GM12865 (cell line): ENCODE data around the gene SPTLC3.

Experiments used
- DNase-seq: peaks from one replicate; pipeline ENCODE4 v3.0.0; 2010; ENCODE audit warnings: low read depth
- H3K4me3 ChIP-seq: 2 replicates; pipeline ENCODE4 v1.5.1; 2011; ENCODE audit warnings: mild to moderate bottlenecking, low read depth, low read length, control low read depth
- TF ChIP-seq, protein P1 (sequence below): IDR thresholded peaks from 2 replicates; pipeline ENCODE4 v1.5.1; 2011; ENCODE audit warnings: low read length, control low read depth, low read depth, inconsistent platforms; ENCODE audit not compliant: insufficient read depth; ENCODE audit errors: missing control alignments

SPTLC3 gene

DNA sequence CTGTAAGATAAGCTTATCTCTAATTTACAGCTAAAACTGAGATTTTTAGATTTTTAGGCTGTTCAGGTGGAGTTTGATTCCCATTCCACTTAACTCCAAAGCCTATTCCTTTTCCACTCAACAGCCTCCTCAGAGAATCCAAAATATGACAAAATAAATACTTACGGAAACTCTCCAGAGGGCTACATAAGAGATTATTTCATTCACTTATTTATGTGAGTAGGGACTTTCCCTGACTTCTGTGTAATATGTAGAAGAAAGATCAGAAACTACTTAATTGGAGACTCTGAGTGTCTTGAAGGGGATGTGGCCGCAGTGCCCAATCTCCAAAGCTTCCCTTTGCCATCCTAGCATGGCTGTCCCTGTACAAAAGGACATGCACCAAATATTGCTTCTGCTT lies 140.2 kb downstream of the SPTLC3 start:
- TF ChIP-seq, protein P1, sequence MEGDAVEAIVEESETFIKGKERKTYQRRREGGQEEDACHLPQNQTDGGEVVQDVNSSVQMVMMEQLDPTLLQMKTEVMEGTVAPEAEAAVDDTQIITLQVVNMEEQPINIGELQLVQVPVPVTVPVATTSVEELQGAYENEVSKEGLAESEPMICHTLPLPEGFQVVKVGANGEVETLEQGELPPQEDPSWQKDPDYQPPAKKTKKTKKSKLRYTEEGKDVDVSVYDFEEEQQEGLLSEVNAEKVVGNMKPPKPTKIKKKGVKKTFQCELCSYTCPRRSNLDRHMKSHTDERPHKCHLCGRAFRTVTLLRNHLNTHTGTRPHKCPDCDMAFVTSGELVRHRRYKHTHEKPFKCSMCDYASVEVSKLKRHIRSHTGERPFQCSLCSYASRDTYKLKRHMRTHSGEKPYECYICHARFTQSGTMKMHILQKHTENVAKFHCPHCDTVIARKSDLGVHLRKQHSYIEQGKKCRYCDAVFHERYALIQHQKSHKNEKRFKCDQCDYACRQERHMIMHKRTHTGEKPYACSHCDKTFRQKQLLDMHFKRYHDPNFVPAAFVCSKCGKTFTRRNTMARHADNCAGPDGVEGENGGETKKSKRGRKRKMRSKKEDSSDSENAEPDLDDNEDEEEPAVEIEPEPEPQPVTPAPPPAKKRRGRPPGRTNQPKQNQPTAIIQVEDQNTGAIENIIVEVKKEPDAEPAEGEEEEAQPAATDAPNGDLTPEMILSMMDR: no peak
- H3K4me3 ChIP-seq: no peak overlapping the region

DNA sequence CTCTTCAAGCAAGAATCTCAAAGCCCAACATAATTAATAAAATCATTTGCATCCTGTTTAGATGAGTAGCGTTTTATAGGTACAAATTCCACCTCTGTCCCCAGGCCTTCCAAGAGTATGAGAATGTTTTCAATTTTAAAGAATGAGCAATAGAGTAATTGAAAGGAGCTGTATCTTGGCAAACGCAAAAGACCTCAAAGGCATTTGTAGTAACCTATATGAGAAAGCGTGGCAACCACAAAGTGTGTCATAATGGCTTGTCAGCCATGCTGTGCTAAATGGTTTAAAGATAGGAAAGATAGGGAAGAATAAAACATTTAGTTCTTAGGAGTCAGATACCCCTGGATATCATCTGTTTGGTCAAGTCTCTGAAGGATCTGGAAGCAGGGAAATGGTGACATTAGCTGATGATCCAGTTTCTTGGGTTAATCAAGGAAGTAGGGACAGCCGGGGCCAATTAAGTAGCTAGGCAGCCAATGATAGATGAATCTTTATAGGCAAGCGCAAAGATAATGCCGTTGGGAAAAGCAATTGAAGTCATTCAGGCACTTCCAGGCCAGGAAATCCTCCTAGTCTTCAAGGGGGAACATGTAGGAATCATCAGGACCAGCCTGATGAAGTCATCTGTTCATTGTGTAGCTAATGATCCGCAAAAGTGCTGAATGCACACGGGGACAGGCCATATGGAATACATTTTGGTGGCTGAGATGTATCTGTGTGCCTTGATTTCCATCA lies 140.8 kb downstream of the SPTLC3 start:
- no peak overlapping the region for H3K4me3 ChIP-seq
- TF ChIP-seq, protein P1: no peak
- no peak for DNase-seq

More for the DNA sequence above, 140.2 kb downstream of the SPTLC3 start:
- no peak for DNase-seq

DNA sequence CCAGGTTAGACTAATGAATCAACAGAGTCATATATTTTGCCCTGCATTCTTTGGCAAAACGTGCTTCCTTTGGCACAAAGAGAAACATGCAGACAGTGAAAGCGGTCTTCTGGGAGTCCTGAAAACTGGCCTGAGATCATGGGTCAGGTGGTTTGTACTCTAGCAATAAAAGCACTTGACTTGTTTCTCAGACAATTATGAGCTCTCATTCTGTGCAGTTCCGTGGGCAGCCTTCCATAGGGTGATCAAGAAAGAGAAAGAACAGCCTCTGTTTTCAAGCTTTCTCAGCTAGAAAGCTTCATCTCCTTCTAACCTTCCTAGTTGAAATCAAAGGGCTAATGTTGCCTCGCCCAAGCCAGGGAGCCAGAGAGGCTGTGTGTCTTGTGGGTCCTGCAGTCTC lies 149.6 kb downstream of the SPTLC3 start:
- no peak for DNase-seq
- TF ChIP-seq, protein P1: no peak
- H3K4me3 ChIP-seq: no peak overlapping the region

DNA sequence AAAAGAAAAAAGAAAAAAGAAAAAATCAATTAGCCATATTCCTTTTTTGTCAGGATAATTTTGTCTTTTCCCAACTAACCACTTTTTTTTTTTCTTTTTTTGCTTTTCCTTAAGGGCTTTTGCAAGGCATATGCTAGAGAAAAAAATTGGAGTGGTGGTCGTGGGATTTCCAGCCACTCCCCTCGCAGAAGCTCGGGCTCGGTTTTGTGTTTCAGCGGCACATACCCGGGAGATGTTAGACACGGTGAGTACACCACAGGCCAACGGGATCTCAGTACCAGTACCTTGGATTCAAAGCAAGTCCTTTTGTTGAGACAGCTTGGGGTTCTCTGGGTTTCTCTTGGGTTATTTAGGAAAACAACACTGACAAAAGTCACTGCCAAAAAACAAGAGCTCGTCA lies 151.1 kb downstream of the SPTLC3 start:
- H3K4me3 ChIP-seq: no peak overlapping the region
- TF ChIP-seq, protein P1: no peak
- DNase-seq: no peak

DNA sequence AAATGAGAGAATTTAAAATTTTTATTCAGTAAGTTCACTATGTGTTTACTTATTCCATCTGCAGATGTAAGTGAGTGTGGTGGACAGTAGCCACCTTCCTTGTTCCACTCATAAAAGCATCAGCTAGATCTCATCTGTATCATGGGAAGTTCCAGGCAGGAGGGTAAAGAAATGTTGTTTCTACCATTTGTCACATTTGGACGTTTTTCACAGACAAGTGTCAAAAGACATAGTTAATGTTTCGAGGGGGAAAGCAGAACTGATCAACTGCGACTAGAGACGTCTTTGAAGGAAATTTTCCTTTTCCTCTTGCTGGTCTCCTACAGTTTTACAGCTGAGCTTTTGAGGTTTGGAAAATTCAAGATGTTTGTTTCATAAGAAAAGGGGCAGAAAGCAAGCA lies 156.4 kb downstream of the SPTLC3 start:
- no peak for DNase-seq
- TF ChIP-seq, protein P1: no peak
- no peak overlapping the region for H3K4me3 ChIP-seq

DNA sequence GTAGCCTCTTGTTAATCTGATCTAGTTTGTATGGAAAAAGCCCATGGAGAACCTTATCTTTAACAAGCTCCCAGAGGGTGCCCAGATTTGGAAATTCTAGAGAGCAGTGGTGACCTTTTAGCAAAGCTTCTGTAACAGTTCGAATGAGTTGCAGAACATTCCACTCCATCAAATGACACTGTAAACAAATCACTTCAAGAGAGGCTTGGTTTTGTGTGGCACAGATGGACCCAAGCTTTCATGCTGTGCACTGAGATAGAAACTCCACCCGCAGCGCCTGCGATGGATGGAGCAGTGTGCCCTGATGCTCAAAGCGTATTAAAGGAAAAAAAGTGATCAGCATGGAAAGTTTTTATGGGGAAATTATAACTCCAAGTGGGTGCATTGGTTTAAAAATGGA lies 157.2 kb downstream of the SPTLC3 start:
- no peak overlapping the region for H3K4me3 ChIP-seq
- no peak for DNase-seq
- TF ChIP-seq, protein P1: no peak

DNA sequence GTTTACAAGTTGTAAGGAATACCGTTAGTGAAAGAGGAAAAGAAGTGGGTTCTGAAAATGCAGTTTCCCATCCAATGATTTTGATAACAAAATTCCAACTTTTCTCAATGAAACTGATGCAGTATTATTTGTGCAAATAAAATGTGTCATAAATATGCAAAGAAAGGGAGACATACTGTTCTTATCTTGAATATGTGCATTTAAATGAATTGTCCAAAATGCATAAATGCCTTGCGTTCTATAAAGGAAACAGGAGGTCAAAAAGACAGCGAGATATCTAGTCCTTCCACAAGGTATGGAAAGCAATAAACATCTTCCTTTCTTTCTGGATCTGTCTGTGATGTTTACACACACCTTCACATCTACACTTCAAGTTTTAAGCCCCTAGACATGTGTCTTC lies 157.7 kb downstream of the SPTLC3 start:
- DNase-seq: no peak
- TF ChIP-seq, protein P1: no peak
- no peak overlapping the region for H3K4me3 ChIP-seq
